Subcutaneous adipose tissue (tissue), 4 donors: ENCODE results near the gene MTA3. TPM values are rescaled to one million over a fixed set of nuclear protein-coding genes. Genes with fewer than 3 reads are reported as not detected.

Experiments used
- total RNA-seq, 4 donors: library from RNA; depleted of rRNA; stranded (reverse); fragments of >200 nt; gene quantifications; one replicate each; pipeline ENCODE4 v1.1.0, GENCODE V29; 2016
- TF ChIP-seq, protein P1 (sequence below): fragments of 450-650 bp; IDR thresholded peaks from one replicate; pipeline ENCODE4 v1.5.1; 2016; ENCODE audit warnings: low read depth, mild to moderate bottlenecking, control low read depth, antibody characterized with exemption, moderate library complexity

The MTA3 gene
- total RNA-seq, 4 donors from 2014 or later = 25.8 to 46.6 (median 27.1) TPM

DNA sequence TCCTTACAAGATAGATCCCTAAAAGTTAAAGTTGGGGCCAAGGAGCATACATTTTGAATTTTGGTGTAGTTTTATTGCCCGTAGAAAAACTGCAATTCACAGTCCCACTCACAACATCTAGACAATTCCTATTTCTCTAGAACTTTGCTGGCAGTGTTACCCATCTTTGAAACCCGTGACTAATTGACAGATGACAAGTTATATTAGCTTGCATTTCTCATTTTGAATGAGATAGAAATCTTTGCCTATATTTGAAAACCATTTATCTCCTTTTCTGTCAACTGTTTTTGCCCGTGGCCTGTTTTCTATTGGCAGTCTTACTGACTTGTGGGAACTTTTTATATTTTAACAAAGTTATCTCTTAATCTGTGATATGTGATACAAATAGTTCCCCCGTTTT lies 145.5 kb downstream of the MTA3 start:
- TF ChIP-seq, protein P1, sequence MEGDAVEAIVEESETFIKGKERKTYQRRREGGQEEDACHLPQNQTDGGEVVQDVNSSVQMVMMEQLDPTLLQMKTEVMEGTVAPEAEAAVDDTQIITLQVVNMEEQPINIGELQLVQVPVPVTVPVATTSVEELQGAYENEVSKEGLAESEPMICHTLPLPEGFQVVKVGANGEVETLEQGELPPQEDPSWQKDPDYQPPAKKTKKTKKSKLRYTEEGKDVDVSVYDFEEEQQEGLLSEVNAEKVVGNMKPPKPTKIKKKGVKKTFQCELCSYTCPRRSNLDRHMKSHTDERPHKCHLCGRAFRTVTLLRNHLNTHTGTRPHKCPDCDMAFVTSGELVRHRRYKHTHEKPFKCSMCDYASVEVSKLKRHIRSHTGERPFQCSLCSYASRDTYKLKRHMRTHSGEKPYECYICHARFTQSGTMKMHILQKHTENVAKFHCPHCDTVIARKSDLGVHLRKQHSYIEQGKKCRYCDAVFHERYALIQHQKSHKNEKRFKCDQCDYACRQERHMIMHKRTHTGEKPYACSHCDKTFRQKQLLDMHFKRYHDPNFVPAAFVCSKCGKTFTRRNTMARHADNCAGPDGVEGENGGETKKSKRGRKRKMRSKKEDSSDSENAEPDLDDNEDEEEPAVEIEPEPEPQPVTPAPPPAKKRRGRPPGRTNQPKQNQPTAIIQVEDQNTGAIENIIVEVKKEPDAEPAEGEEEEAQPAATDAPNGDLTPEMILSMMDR = no peak

DNA sequence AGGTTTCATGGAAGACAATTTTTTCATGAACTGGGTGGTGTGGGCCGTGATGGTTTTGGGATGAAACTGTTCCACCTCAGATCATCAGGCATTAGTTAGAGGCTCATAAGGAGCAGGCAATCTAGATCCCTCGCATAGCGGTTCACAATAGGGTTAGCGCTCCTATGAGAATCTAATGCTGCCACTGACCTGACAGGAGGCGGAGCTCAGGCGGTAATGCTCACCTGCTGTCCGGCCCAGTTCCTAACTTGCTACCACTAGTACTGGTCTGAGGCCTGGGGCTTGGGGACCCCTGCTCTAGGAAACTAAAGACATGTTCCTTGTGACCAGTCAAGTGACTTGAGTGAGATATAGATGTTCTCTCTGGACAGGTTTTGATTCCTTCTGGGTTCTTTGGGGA lies 146.3 kb downstream of the MTA3 start:
- TF ChIP-seq, protein P1 = no peak

DNA sequence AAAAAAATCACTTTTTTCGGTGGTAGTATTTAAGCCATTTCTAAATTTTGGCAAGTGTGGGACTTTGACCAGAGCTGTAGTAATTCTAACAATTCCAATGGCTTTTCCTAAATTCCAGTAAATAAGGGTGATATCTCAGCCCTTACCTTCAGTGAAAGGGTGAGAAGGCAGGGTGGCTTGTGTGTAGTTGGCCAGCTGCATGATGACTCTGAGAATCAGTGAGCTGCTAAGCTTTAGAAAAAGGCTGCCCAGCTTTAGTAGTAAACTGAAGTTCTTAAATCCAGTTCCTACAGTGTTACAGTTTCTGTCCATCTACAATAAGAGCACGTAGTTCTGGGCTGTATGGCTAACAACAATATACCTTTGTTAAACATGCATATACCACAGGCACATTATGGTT lies 153.5 kb downstream of the MTA3 start:
- TF ChIP-seq, protein P1 = no peak

DNA sequence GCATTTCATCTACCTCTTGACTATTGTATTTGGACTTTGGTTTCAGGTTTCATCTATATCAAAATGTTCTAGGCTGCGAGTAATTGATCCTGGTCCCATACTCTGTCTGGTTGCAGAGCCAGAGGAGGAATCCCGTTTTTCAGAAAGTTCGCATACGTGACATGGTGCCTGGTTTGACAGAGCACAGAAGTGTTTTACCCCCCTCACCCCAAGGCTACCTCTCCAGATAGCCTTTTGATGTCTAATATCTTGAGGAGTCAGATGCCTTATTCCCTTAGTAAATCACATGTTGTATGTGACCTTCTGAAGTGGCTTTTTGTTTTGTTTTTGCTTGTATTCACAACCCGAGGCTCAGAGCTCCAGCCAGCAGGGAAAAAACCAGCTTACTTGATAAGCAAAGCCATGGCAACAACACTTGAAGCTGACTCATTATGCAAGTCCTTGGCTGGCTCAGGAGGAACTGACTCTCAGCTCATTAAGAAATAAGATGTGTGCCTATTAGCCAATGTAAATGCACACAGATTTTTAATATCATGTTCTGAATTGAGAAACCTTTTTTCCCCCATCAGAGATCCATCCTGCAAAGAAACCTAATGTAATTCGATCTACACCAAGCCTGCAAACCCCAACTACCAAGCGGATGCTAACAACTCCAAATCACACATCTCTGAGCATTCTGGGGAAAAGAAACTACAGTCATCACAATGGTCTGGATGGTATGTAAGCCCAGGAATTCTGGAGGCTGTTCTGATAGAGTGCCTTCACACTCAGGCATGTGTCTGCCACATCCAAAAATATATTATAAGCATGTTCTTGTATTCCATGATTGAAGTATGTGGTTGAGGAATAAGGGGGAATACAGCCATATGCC lies 154.1 kb downstream of the MTA3 start:
- TF ChIP-seq, protein P1 = no peak

DNA sequence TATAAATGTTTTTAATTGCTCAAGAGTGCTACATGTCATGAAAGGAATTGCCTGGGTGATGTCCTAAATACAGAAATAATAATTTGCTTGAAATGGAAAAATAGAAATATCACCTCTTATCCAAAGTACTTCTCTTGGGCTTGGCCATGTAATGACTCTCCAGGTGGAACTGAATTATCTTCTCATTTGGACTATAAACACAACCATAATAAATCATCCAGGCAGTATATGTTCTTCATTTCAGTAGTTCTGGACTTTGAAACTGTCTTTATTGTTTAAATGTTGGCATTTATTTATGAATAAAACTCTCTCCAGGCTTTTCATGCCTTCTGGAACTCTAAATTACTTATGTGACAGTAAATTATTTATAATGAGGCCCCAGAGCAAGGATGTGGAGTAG lies 155.0 kb downstream of the MTA3 start:
- TF ChIP-seq, protein P1 = no peak

DNA sequence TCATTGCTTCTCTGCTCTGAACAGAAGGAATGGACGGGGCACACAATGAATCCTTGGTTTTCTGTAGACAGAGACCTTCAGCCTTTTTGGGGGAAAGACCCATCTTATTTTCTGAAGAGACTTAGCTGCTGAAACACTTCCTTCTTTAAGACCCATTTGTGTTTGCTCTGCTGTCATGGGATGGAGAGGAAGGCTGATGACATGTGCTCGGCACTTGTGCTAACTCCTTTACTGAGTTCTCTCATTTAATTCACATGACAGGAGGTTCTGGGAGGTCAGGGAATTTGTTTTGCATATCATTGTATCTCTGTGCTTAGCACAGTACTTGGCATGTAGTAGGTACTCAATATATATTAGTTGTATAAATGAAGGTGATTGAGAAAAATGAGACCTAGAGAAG lies 156.5 kb downstream of the MTA3 start:
- TF ChIP-seq, protein P1 = no peak

DNA sequence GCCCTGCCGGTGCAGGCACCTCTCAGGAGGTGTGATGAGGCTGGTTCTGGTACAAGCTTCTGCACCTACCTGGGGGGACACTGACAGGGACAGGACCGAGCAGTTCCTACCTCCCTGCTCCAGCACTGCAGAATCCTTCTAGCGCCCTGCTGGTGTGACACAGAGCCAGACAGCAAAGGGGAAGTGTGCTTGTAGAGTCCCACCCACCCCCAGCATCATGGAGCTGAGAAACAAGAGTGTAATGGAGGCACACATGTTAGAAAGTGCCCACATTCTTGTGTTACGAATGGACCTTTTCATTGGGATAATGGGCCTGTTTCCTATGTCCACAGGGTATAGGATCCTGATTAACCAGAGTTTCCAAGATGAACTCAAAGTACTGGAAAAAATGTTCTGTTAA lies 157.2 kb downstream of the MTA3 start:
- TF ChIP-seq, protein P1 = no peak
